Measurements from ENCODE around the gene CITED1. TPM values are rescaled to one million over a fixed set of nuclear protein-coding genes. Genes with fewer than 3 reads are reported as not detected.

Gene CITED1
- total and polyA plus RNA-seq, 2 of the 4 experiments (the other 2 are of a cell fraction) = 0.18 to 0.24 TPM

- Histone ChIP-seq H3K4ac (ENCODE audit: low read depth, low read length) (no peak overlapping the region), H3K23ac (ENCODE audit: low read depth, low read length) (no peak overlapping the region; the same call in 1 of the 2 replicates), H2AFZ (replicated peaks; ENCODE audit: low read length, poor library complexity) (peak overlapping the region; percentile 90), H3K18ac (ENCODE audit: low read depth, low read length) (no peak overlapping the region), H2BK15ac (ENCODE audit: low read depth, low read length) (no peak overlapping the region), H3K9ac (ENCODE audit: low read depth, low read length) (no peak overlapping the region), H3K4me2 (ENCODE audit: low read depth, low read length) (peak overlapping the region; percentile 88), H2BK5ac (ENCODE audit: low read depth, low read length, poor library complexity, severe bottlenecking) (no peak overlapping the region), H3K27ac (ENCODE audit: insufficient read depth, low read length) (no peak overlapping the region), H2AK9ac (replicated peaks; ENCODE audit: low read depth, low read length, poor library complexity) (no peak overlapping the region), H3K36me3 (ENCODE audit: control insufficient read depth, insufficient read depth, low read length) (no peaks in the 10 kb centered on the region), H3K27me3 (ENCODE audit: control insufficient read depth, insufficient read depth, low read length) (peaks cover 82% of the 10 kb centered on the region), H3K56ac (ENCODE audit: extremely low read depth, insufficient read depth, low read length) (no peak overlapping the region), H3K14ac (replicated peaks; ENCODE audit: low read depth, low read length) (no peak overlapping the region), H4K91ac (ENCODE audit: insufficient read depth, low read depth, low read length) (no peak overlapping the region), H3K9me1 (ENCODE audit: insufficient read depth, low read length) (no peaks in the 10 kb centered on the region), H3K4me1 (ENCODE audit: control insufficient read depth, insufficient read depth, low read length) (peaks cover 4% of the 10 kb centered on the region; the same call in 1 of the 2 replicates), H3K79me1 (ENCODE audit: low read depth in 1 of 2, low read length in 2 of 2) (no peaks in the 10 kb centered on the region), H2BK120ac (ENCODE audit: low read depth, low read length) (no peak overlapping the region), H3K4me3 (ENCODE audit: insufficient read depth, low read depth, low read length) (peak overlapping the region; percentile 65), H4K8ac (ENCODE audit: low read depth in 2 of 2, low read length in 2 of 2) (no peak overlapping the region), H4K20me1 (ENCODE audit: insufficient read depth, low read length) (no peaks in the 10 kb centered on the region; the same call in none of the 2 replicates), H2AK5ac (ENCODE audit: low read depth, low read length) (no peak overlapping the region), H3K9me3 (ENCODE audit: control insufficient read depth, insufficient read depth, low read length) (no peaks in the 10 kb centered on the region), H4K5ac (ENCODE audit: low read depth, low read length) (no peak overlapping the region), H2BK20ac (ENCODE audit: low read depth, low read length) (no peak overlapping the region)
- intact Hi-C loops (cut with micrococcal nuclease) = loop anchor here (5.0 kb wide), 1 partner anchor 236 kb away; no protein-coding TSS in a partner anchor
- ChIA-PET POLR2A (ENCODE audit: unreplicated experiment) (no interaction called here), CTCF (no interaction called here)
- TF ChIP-seq MAFK (IDR thresholded peaks at IDR 0.05; ENCODE audit: low read depth, low read length) (no peak), CEBPB (IDR thresholded peaks at IDR 0.05; ENCODE audit: low read depth, low read length) (no peak), RAD21 (IDR thresholded peaks at IDR 0.05; ENCODE audit: low read length) (no peak), RFX5 (IDR thresholded peaks at IDR 0.05; ENCODE audit: low read depth, low read length) (no peak), MXI1 (IDR thresholded peaks at IDR 0.05; ENCODE audit: borderline replicate concordance, low read depth, low read length) (no peak), NFE2L2 (IDR thresholded peaks at IDR 0.05; ENCODE audit: low read depth, low read length) (no peak), RCOR1 (IDR thresholded peaks at IDR 0.05; ENCODE audit: insufficient replicate concordance, low read length) (no peak), USF2 (IDR thresholded peaks at IDR 0.05; ENCODE audit: low read depth, low read length) (no peak), CHD1 (IDR thresholded peaks at IDR 0.05; ENCODE audit: low read depth, low read length) (no peak)
- dilution Hi-C loops (cut with HindIII; ENCODE audit: low sequenced_read_pairs, unreplicated experiment) = no loop called here
- in situ Hi-C loops (cut with MboI; ENCODE audit: low sequenced_read_pairs) = no loop called here
- ATAC-seq (ENCODE audit: low read depth) = peak; percentile 13
- no peak for DNase-seq
- BruUV-seq (replicated peaks) = no TSS peak
- 0% methylated on average over 10 of the region's 92 CpGs; no CpG with 5 or more reads in 1 of the 2 experiments for WGBS, 2 experiments (ENCODE audit: extremely low coverage in 2 of 2, insufficient read length in 1 of 2)
These were observed 529 bp upstream of the CITED1 start for GRCh38 chrX:72306085-72306801.
